HG03135 (cell line): ENCODE measurements around the gene ELK4.

ENCODE experiments used
- ATAC-seq: cut with Tn5 transposase; IDR thresholded peaks from one replicate; pipeline ENCODE4 v1.9.1; 2021; ENCODE audit warnings: mild to moderate bottlenecking, moderate library complexity; ENCODE audit not compliant: unreplicated experiment

ELK4 gene

DNA sequence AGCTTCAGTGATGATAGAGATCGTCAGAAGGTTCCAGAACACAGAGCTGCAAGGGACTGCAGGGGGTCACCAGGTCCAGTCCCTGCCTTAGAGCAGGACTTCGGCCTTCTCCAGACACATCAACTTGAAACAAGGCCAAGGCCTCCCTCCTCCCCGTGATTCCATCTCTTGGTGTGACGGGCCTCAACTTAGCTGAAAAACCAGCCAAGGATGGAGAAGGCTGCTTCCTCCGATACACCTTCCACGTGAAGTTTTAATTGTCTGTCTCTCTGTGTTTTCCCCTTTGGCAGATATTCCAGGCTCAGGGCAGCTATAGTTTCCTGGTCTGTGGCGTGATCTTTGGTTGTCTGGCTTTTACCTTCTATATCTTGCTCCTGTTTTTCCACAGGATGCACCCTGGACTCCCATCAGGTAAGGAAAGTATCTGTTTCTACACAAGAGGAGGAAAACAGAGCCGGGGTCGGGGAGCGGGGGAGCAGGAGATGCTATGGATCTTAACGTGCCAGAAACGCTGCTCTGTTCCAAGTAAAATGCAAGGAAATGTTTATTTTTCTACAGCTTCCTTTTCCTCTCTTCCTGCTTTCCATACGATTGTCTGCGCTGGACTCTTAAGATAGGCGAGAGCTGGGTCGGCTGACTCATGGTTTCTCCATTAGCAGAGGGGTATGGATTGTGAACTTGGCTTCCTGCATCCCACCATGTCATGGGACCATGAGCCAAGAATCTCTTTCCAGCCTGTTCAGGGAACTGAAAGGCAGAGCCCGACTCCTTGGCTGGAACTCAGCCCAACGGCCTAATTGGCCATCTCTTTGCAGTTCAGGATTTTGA lies 32.8 kb downstream of the ELK4 start:
- ATAC-seq: no peak

DNA sequence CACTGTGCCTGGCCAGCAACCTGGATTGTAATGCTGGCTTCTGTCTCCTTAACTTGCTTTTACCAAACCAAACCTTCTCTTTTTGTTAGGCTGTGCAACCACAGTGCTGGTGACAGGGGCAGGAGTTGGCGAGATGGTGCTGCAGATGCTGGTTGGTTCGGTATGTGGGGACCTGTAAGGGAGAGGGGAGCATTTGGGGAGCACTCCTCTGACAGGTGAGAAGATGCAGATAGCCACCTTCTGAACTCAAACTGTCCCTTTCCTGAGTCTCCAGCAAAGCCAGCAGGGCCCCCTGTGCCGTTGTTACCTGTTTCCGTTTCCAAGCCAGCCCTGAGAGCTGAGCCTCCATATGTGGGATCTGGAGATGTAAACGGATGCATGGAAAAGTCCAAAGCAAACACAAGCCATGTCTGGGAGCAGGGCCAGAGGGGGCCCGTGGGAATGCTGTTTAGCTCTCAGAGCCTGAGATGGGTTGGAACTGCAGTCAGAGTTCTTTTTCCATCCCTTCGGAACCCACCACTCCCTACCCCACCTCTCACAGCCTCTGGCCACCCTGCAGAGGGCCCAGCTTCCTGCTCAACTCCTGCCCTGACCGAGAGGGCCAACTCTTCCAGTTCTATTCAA lies 34.0 kb downstream of the ELK4 start:
- no peak for ATAC-seq

GRCh38 chr1:205596876-205597275 lies 34.9 kb downstream of the ELK4 start:
- no peak for ATAC-seq

GRCh38 chr1:205595861-205596260 lies 36.0 kb downstream of the ELK4 start:
- no peak for ATAC-seq

GRCh38 chr1:205595435-205595834 lies 36.4 kb downstream of the ELK4 start:
- ATAC-seq: no peak

DNA sequence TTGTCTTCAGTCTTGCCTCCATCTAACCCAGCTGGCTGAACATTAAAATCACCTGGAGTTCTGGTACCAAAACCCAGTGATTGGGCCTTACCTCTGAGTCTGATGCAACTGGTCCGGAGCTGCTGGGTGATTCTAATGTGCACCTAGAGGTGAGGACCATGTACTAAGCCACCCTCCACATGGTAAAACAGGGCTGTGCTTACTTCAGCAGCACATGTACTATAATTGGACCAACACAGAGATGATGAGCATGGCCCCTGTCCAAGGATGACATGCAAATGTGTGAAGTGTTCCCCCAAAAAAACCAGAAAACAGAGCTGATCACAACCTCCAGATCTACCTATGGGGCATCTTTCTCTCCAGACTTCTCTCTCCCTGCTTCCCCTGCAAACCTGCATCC lies 37.0 kb downstream of the ELK4 start:
- no peak for ATAC-seq

DNA sequence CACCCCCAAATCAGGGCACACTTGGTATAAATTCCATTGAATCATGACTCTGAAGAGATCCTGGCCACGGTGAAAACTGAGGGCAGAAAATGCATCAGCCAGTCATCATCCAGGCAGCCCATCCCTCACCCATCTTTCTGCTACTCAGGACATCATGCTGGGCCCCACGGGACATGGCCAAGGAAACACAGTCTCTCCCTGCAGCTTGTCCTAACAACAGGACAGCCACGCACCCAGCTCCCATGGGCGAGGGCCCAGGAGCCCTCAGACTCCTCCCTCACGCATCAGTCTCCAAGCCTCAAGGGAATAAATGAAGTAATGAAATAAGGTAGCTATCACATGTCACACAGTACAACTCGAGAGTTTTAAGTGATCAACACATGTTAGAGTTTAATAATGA lies 37.8 kb downstream of the ELK4 start:
- ATAC-seq: no peak

- ATAC-seq: peak; percentile 53
Measured at GRCh38 chr1:205593532-205593931, 38.3 kb downstream of the ELK4 start.

- no peak for ATAC-seq
Measured at GRCh38 chr1:205592443-205593003, 39.3 kb downstream of the ELK4 start.

- peak; percentile 58 for ATAC-seq
Measured at GRCh38 chr1:205591522-205592351, 40.1 kb downstream of the ELK4 start.

DNA sequence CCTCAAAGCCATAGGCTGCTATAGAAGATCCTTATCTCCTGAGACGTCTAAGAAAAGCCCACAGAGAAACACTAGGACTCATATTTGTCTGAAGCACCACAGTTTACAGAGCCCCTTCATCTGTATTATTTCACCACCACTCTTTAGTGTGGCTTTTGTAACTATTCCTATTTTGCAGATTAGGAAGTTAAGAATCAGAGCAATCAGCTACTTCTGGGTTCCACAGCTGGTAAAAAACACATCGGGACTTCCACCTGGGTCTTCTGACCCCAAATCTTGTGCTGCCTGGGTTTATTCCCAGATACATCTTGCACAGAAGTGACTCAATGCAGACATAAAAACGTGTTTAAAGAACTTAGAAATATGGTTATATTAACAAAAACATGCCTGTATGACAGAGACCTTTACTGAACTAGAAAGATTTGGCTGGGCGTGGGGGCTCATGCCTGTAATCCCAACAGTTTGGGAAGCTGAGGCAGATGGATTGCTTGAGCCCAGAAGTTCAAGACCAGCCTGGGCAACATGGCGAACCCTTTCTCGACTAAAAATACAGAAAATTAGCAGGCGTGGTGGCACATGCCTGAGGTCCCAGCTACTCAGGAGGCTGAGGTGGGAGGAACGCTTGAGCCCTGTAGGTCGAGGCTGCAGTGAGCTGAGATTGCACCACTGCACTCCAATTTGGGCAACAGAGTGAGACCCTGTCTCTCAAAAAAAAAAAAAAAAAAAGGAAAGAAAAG lies 40.9 kb downstream of the ELK4 start:
- no peak for ATAC-seq

DNA sequence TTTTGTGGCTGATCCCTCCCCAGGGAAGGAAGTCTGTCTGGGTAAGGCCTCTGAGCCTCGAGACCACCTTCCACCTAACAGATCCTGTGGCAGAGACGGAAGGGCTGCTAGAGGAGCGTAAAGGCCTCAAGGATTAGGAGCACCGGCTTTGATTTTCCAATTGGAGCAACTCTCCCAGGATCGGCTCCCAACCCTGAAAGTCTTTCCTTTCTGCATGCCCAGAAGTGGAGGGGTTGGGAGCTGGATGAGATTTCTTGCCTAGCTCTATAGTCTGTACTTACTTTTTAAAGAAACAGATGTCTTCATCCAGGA lies 41.4 kb downstream of the ELK4 start:
- no peak for ATAC-seq

DNA sequence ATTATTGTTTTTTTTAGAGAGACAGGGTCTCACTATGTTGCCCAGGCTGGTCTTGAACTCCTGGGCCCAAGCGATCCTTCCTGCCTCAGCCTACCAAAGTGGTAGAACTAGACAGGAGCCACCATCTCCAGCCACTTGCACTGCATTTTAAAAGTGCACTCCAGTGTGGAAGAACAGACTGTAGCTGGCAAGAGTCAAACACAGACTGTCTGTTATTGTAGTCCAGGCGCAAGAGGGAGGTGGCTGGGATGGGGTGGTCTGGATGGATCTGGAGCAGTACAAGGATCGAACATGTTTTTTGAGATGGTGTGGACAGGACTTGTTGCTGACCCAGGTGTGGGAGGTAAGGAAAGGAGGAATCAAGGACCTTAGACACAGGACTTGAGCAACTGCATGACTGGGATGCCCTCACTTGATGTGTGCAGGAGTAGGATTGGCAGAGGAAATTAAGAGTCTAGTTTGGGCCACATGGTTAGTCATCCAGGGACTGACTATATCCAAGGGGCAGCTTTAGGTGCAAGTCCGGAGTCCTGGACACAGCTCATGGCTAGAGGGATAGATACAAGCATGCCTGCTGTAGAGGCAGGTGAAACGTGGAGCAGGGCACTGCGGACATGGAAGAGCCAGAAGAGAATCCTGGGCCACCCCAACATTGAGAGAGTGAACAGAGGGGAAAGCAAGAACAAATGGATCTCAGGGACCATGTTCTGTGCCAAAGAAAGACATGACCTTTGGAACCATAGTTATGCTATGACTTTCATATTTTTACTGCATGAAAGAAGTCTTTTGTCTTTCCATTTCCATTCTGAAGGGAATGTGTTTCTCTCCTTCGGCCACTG lies 42.0 kb downstream of the ELK4 start:
- ATAC-seq: no peak

DNA sequence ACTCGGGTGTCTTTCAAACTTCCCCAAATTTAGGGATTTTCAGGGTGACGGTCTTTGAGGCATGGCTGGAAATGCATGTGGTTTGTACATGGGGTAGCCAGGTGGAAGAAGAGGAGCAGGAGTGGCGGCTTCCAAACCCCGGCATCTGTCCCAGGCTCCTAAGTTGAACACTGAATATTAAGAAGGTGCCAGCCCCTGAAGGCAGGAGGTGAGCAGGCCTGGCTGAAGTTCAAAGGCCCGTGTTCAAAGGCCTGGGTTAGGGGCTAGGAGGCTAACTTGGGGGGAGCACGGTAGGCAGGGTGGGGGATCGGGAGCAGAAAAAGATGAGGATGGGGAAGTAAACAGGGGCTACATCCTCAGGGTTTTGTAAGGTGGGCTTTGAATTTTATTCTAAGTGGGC lies 42.8 kb downstream of the ELK4 start:
- ATAC-seq: no peak

DNA sequence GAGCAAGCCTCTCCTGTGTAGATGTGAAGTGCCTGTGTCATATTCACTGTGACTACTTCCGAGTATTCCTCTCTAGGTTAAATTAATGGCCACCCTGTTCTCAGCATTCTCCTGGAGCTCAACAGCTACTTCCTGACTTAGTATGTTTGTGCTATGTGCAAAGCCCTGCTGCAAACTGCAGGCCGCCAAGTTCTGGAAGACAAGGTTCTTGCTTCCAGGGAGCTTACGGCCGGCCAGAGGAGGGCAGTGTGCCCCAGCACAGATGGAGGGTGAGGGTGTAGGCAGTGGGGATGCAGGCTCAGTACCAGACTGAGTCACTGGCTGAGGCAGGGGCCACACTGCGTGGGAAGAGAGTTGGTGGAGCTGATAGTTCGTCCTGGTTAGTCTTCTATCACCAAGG lies 43.2 kb downstream of the ELK4 start:
- no peak for ATAC-seq

DNA sequence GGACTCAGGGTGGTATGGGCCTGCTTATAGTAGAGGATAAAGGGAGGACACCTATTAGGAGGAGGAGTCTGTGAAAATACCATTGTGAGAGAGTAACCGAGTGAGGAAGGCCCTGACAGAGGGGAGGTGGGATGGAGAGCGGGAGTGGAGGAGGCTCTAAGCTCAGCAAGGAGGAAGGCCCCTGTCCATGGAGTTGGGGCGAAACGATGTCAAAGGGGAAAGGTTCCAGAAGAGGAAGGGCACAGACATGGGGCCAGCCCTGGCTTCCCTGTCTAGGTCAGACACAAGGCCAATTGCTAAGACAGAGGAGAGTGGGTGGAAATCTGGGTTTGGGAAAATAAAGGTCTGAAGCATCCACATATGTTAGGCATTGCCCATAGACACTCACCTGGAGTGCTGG lies 44.2 kb downstream of the ELK4 start:
- no peak for ATAC-seq

GRCh38 chr1:205585835-205586785 lies 45.7 kb downstream of the ELK4 start:
- no peak for ATAC-seq

DNA sequence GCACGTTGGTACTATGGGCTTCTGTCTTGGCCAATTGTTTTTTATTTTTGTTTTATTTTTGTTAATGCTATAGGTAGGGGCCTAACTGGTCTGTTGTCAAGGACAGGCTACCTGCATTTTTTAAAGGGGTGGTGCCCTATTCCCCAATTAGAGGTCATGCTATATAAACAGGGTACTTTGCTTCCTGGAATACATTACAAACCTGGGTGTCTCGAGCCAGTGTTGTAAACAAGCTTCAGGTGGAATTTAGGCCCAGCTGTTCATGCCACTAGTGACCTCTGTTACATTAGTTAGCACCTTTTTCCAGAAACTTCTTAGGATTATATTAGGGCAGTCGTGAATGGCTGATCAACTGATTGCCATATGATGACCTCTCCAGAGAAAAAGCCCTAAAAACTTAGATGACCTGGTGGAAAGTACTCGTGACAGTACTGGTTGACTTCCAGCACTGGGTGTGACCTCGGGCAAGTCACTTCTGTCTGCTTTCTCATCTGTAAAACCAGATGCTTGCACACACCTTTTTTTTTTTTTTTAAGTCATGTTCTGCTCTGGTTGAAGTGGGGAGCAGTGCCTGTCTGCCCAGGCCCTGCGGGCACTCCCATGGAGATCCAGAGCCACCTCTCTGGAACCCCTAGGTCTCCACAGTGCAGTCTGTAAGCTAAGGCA lies 46.5 kb downstream of the ELK4 start:
- no peak for ATAC-seq
